GM12891 (cell line): ENCODE measurements around the gene PCDHA1.

Experiments used
- POLR2A ChIP-seq: IDR thresholded peaks from 2 replicates; pipeline ENCODE4 v1.6.1; 2011; ENCODE audit warnings: low read depth, low read length, control low read depth
- POLR2AphosphoS5 ChIP-seq: IDR thresholded peaks from 2 replicates; pipeline ENCODE4 v1.6.1; 2011; ENCODE audit warnings: low read depth, low read length, control low read depth
- TAF1 ChIP-seq: IDR thresholded peaks from 2 replicates; pipeline ENCODE4 v1.6.1; 2011; ENCODE audit warnings: low read depth, low read length, control low read depth

- no peak for TF ChIP-seq POLR2A
- no peak for TF ChIP-seq TAF1
- TF ChIP-seq POLR2AphosphoS5: no peak
These were observed 83.0 kb downstream of the PCDHA1 start, which contains the start of gene PCDHA11 for GRCh38 chr5:140868721-140869554.
